Measurements from ENCODE around the gene CLK2. TPM values are rescaled to one million over a fixed set of nuclear protein-coding genes. Genes with fewer than 3 reads are reported as not detected.

CLK2 gene
- total and polyA plus RNA-seq, 2 of the 13 experiments (the other 11 are each of a cell fraction or from before 2014, with no cell fraction given) = 20.1 to 73.5 TPM

GRCh38 chr1:155321639-155322503, 48.6 kb upstream of the CLK2 start (continued):
- TF ChIP-seq ZNF687 (CRISPR knock-in tag; IDR thresholded peaks at IDR 0.05) (peak; percentile 34; the same call in 1 of the 2 replicates), ZXDC (CRISPR knock-in tag; IDR thresholded peaks at IDR 0.05) (no peak), RXRB (CRISPR knock-in tag; IDR thresholded peaks at IDR 0.05; ENCODE audit: borderline replicate concordance) (no peak), PHF8 (CRISPR knock-in tag; IDR thresholded peaks at IDR 0.05) (no peak), PRDM4 (CRISPR knock-in tag; IDR thresholded peaks at IDR 0.05; ENCODE audit: borderline replicate concordance) (no peak), ZNF225 (CRISPR knock-in tag; IDR thresholded peaks at IDR 0.05) (0 out of 2 replicates have a peak, but pooled peaks have one; percentile 26), EHMT2 (IDR thresholded peaks at IDR 0.05; ENCODE audit: borderline replicate concordance, low read depth, low read length) (no peak), BCL6 (CRISPR knock-in tag; IDR thresholded peaks at IDR 0.05) (no peak), IRF1 (CRISPR knock-in tag; IDR thresholded peaks at IDR 0.05; ENCODE audit: low read depth) (no peak), ZNF350 (CRISPR knock-in tag; IDR thresholded peaks at IDR 0.05; ENCODE audit: borderline replicate concordance, low read depth) (0 out of 2 replicates have a peak, but pooled peaks have one; percentile 18), PLRG1 (conservative IDR thresholded peaks at IDR 0.05) (no peak), ZNF839 (CRISPR knock-in tag; IDR thresholded peaks at IDR 0.05; ENCODE audit: borderline replicate concordance) (peak; percentile 6; the same call in 1 of the 2 replicates), SRY (CRISPR knock-in tag; IDR thresholded peaks at IDR 0.05) (no peak), FOXA1 (IDR thresholded peaks at IDR 0.05) (no peak), FOXA1 (CRISPR knock-in tag; IDR thresholded peaks at IDR 0.05) (no peak), ZNF263 (CRISPR knock-in tag; IDR thresholded peaks at IDR 0.05) (0 out of 2 replicates have a peak, but pooled peaks have one; percentile 26), TAF1 (CRISPR knock-in tag; IDR thresholded peaks at IDR 0.05) (no peak)

Data from HepG2 (cell line).